Measurements from ENCODE around the gene CKAP5. TPM values are rescaled to one million over a fixed set of nuclear protein-coding genes. Genes with fewer than 3 reads are reported as not detected.

The CKAP5 gene
- total and polyA plus RNA-seq, 2 donors (not counting 1 experiment from before 2014, with no cell fraction given) = 64.7 to 111 TPM

DNA sequence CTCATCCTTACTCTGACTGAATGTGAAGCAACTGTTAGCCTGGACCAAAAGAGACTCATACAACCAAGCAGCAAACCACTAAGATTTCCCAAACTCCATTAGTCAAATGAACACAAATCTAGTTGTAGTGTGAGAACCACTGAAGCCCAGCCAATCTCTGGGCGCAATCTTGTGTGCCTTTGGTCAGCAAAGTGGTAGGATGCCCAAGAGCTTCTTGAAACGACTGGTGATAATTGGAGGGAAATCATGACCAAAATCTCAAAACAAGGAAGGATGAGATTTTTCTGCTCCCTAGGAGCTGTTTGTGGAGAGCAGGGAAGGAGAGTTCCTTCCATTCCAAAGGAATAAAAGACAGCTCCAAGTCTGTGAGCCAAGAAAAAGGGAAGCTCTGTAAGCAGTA, 103.0 kb downstream of the CKAP5 start:
- H3K9ac ChIP-seq (ENCODE audit: insufficient read depth, low read length) = no peak overlapping the region
- no peaks in the 10 kb centered on the region for H3K4me1 ChIP-seq (ENCODE audit: control insufficient read depth, extremely low read depth, insufficient read depth, low read length)
- H4K20me1 ChIP-seq (ENCODE audit: control insufficient read depth, extremely low read depth, insufficient read depth, low read length) = no peaks in the 10 kb centered on the region
- TF ChIP-seq, protein P1, sequence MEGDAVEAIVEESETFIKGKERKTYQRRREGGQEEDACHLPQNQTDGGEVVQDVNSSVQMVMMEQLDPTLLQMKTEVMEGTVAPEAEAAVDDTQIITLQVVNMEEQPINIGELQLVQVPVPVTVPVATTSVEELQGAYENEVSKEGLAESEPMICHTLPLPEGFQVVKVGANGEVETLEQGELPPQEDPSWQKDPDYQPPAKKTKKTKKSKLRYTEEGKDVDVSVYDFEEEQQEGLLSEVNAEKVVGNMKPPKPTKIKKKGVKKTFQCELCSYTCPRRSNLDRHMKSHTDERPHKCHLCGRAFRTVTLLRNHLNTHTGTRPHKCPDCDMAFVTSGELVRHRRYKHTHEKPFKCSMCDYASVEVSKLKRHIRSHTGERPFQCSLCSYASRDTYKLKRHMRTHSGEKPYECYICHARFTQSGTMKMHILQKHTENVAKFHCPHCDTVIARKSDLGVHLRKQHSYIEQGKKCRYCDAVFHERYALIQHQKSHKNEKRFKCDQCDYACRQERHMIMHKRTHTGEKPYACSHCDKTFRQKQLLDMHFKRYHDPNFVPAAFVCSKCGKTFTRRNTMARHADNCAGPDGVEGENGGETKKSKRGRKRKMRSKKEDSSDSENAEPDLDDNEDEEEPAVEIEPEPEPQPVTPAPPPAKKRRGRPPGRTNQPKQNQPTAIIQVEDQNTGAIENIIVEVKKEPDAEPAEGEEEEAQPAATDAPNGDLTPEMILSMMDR (conservative IDR thresholded peaks at IDR 0.05 in 1 of 2, IDR thresholded peaks at IDR 0.05 in 1 of 2; ENCODE audit: low read depth in 1 of 2, low read length in 2 of 2) = no peak
- TF ChIP-seq EZH2 (IDR thresholded peaks at IDR 0.05; ENCODE audit: low read length, missing control alignments) = no peak
- H3K36me3 ChIP-seq (ENCODE audit: control insufficient read depth, insufficient read depth, low read length) = peaks cover 9% of the 10 kb centered on the region
- H3K27ac ChIP-seq (ENCODE audit: insufficient read depth, low read length) = no peak overlapping the region
- H3K4me2 ChIP-seq (ENCODE audit: extremely low read depth, insufficient read depth, low read length) = no peak overlapping the region
- no peak for DNase-seq (ENCODE audit: low read depth in 2 of 2)
- no peaks in the 10 kb centered on the region for H3K79me2 ChIP-seq (ENCODE audit: control insufficient read depth, insufficient read depth, low read length)
- no peak overlapping the region for H2AFZ ChIP-seq (ENCODE audit: low read length)
- no peak overlapping the region for H3K4me3 ChIP-seq (replicated peaks in 1 of 4; ENCODE audit: control extremely low read depth in 1 of 4, insufficient read depth in 1 of 4, low read depth in 3 of 4, low read length in 4 of 4)
- H3K9me3 ChIP-seq (ENCODE audit: control insufficient read depth, insufficient read depth, low read depth, low read length) = no peaks in the 10 kb centered on the region
- no peaks in the 10 kb centered on the region for H3K27me3 ChIP-seq (ENCODE audit: control insufficient read depth, insufficient read depth, low read length)

DNA sequence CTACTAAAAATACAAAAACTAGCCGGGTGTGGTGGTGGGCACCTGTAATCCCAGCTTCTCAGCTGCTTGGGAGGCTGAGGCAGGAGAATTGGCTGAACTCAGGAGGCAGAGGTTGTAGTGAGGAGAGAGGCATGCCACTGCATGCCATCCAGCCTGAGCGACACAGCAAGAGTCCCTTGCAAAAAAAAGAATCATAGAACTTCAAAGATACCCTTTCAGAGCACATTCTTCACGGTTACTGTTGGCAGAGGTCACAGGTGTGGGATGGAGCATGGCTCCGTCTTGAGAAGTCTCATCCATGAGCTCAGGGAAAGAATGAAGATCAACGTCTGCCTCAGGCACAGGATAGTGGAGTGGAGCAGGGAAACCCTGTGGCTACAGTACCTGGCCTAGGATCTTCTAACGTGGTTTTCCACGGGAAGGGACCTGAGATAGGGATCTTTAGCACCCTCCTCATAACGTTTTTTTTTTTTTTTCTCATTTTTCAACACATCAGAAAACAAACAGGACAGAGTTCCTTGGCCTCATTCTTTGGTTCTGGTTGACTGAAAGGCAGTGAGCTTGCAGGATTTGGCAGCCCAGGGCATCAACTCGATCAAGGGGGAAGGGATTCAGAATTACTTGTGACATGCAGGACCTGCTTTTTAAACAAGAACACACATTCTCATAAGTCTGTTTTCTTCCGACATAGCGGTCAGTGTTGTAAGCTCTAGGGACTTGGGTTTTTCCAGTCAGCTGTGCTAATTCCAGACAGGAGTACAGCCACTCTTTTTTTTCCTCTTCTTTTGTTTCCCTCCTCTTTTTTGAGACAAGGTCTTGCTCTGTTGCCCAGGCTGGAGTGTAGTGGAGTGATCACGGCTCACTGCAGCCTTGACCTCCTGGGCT, 104.2 kb downstream of the CKAP5 start:
- no peak overlapping the region for H3K27ac ChIP-seq (ENCODE audit: insufficient read depth, low read length)
- no peak overlapping the region for H3K4me3 ChIP-seq (replicated peaks in 1 of 4; ENCODE audit: control extremely low read depth in 1 of 4, insufficient read depth in 1 of 4, low read depth in 3 of 4, low read length in 4 of 4)
- no peaks in the 10 kb centered on the region for H3K27me3 ChIP-seq (ENCODE audit: control insufficient read depth, insufficient read depth, low read length)
- no peaks in the 10 kb centered on the region for H4K20me1 ChIP-seq (ENCODE audit: control insufficient read depth, extremely low read depth, insufficient read depth, low read length)
- no peak for DNase-seq (ENCODE audit: low read depth in 2 of 2)
- H3K9ac ChIP-seq (ENCODE audit: insufficient read depth, low read length) = no peak overlapping the region
- H2AFZ ChIP-seq (ENCODE audit: low read length) = no peak overlapping the region
- no peaks in the 10 kb centered on the region for H3K79me2 ChIP-seq (ENCODE audit: control insufficient read depth, insufficient read depth, low read length)
- no peaks in the 10 kb centered on the region for H3K4me1 ChIP-seq (ENCODE audit: control insufficient read depth, extremely low read depth, insufficient read depth, low read length)
- H3K9me3 ChIP-seq (ENCODE audit: control insufficient read depth, insufficient read depth, low read depth, low read length) = no peaks in the 10 kb centered on the region
- peaks cover 9% of the 10 kb centered on the region for H3K36me3 ChIP-seq (ENCODE audit: control insufficient read depth, insufficient read depth, low read length)
- no peak overlapping the region for H3K4me2 ChIP-seq (ENCODE audit: extremely low read depth, insufficient read depth, low read length)
- no peak for TF ChIP-seq EZH2 (IDR thresholded peaks at IDR 0.05; ENCODE audit: low read length, missing control alignments)
- TF ChIP-seq, protein P1 (conservative IDR thresholded peaks at IDR 0.05 in 1 of 2, IDR thresholded peaks at IDR 0.05 in 1 of 2; ENCODE audit: low read depth in 1 of 2, low read length in 2 of 2) = no peak

DNA sequence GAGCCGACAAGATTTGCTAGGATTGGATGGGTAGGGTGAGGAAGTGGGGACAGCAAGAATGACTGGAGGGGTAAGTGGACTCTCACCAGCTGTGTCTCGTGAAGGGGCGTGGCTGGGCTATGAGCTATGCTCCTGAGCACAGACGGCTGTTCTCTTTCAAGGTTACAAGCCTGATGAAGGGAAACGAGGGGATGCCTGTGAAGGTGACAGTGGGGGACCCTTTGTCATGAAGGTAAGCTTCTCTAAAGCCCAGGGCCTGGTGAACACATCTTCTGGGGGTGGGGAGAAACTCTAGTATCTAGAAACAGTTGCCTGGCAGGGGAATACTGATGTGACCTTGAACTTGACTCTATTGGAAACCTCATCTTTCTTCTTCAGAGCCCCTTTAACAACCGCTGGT, 107.2 kb downstream of the CKAP5 start:
- H3K9ac ChIP-seq (ENCODE audit: insufficient read depth, low read length) = no peak overlapping the region
- no peaks in the 10 kb centered on the region for H3K9me3 ChIP-seq (ENCODE audit: control insufficient read depth, insufficient read depth, low read depth, low read length)
- no peak overlapping the region for H2AFZ ChIP-seq (ENCODE audit: low read length)
- no peaks in the 10 kb centered on the region for H3K27me3 ChIP-seq (ENCODE audit: control insufficient read depth, insufficient read depth, low read length)
- H3K4me1 ChIP-seq (ENCODE audit: control insufficient read depth, extremely low read depth, insufficient read depth, low read length) = no peaks in the 10 kb centered on the region
- no peaks in the 10 kb centered on the region for H3K79me2 ChIP-seq (ENCODE audit: control insufficient read depth, insufficient read depth, low read length)
- H4K20me1 ChIP-seq (ENCODE audit: control insufficient read depth, extremely low read depth, insufficient read depth, low read length) = no peaks in the 10 kb centered on the region
- no peak overlapping the region for H3K4me3 ChIP-seq (replicated peaks in 1 of 4; ENCODE audit: control extremely low read depth in 1 of 4, insufficient read depth in 1 of 4, low read depth in 3 of 4, low read length in 4 of 4)
- DNase-seq (ENCODE audit: low read depth in 2 of 2) = no peak
- no peak overlapping the region for H3K4me2 ChIP-seq (ENCODE audit: extremely low read depth, insufficient read depth, low read length)
- TF ChIP-seq EZH2 (IDR thresholded peaks at IDR 0.05; ENCODE audit: low read length, missing control alignments) = no peak
- TF ChIP-seq, protein P1 (conservative IDR thresholded peaks at IDR 0.05 in 1 of 2, IDR thresholded peaks at IDR 0.05 in 1 of 2; ENCODE audit: low read depth in 1 of 2, low read length in 2 of 2) = no peak
- no peak overlapping the region for H3K27ac ChIP-seq (ENCODE audit: insufficient read depth, low read length)
- H3K36me3 ChIP-seq (ENCODE audit: control insufficient read depth, insufficient read depth, low read length) = peaks cover 1% of the 10 kb centered on the region

Measured in fibroblast of lung (primary cell).